H9 (cell line): ENCODE results near the gene TSC22D4. TPM values are rescaled to one million over a fixed set of nuclear protein-coding genes. Genes with fewer than 3 reads are reported as not detected.
A peak's percentile ranks its signal among the peaks of the same experiment; 100 is the strongest.

Experiments used
- DNase-seq: peaks from one replicate; pipeline ENCODE4 v3.0.0-alpha.2; 2017
- H2AFZ ChIP-seq: one replicate; pipeline ENCODE4 v1.6.1; 2013; ENCODE audit warnings: mild to moderate bottlenecking, low read length, control low read depth, moderate library complexity
- H2AK5ac ChIP-seq: 2 replicates; pipeline ENCODE4 v1.6.1; 2013; ENCODE audit warnings: low read length, control low read depth, mixed read lengths; ENCODE audit not compliant: insufficient read length
- H2BK120ac ChIP-seq: one replicate; pipeline ENCODE4 v1.6.1; 2013; ENCODE audit warnings: low read depth, mild to moderate bottlenecking, low read length, control low read depth, inconsistent platforms; ENCODE audit not compliant: poor library complexity, severe bottlenecking
- H2BK12ac ChIP-seq: 2 replicates; pipeline ENCODE4 v1.6.1; 2013; ENCODE audit warnings: low read length, control low read depth, mixed read lengths, low read depth; ENCODE audit not compliant: insufficient read length
- H2BK15ac ChIP-seq: 2 replicates; pipeline ENCODE4 v1.6.1; 2013; ENCODE audit warnings: low read depth, low read length, control low read depth
- H2BK20ac ChIP-seq: one replicate; pipeline ENCODE4 v1.6.1; 2013; ENCODE audit warnings: low read depth, mild to moderate bottlenecking, low read length, control low read depth, inconsistent platforms; ENCODE audit not compliant: poor library complexity, severe bottlenecking
- H2BK5ac ChIP-seq: 2 replicates; pipeline ENCODE4 v1.6.1; 2013; ENCODE audit warnings: low read length, control low read depth, mixed read lengths; ENCODE audit not compliant: insufficient read length
- H3K14ac ChIP-seq: 2 replicates; pipeline ENCODE4 v1.6.1; 2013; ENCODE audit warnings: low read length, control low read depth; ENCODE audit not compliant: insufficient read depth
- H3K18ac ChIP-seq: 2 replicates; pipeline ENCODE4 v1.6.1; 2013; ENCODE audit warnings: low read depth, mild to moderate bottlenecking, mixed read lengths, low read length, control low read depth; ENCODE audit not compliant: insufficient read length
- H3K23ac ChIP-seq: 2 replicates; pipeline ENCODE4 v1.6.1; 2013; ENCODE audit warnings: low read length, control low read depth, mixed read lengths, low read depth; ENCODE audit not compliant: insufficient read length
- H3K23me2 ChIP-seq: 2 replicates; pipeline ENCODE4 v1.6.1; 2013; ENCODE audit warnings: low read depth, mild to moderate bottlenecking, mixed read lengths, low read length, control low read depth; ENCODE audit not compliant: insufficient read length, poor library complexity, severe bottlenecking
- H3K27ac ChIP-seq: 2 replicates; pipeline ENCODE4 v1.5.1; 2013; ENCODE audit warnings: low read length, control low read depth, mixed read lengths, low read depth; ENCODE audit not compliant: insufficient read length
- H3K27me3 ChIP-seq: 2 replicates; pipeline ENCODE4 v1.6.1; 2013; ENCODE audit warnings: low read length, control low read depth, inconsistent platforms; ENCODE audit not compliant: insufficient read depth
- H3K4ac ChIP-seq: 2 replicates; pipeline ENCODE4 v1.6.1; 2013; ENCODE audit warnings: low read depth, mild to moderate bottlenecking, control low read depth, inconsistent platforms, low read length, moderate library complexity
- H3K4me1 ChIP-seq: 2 replicates; pipeline ENCODE4 v1.6.1; 2013; ENCODE audit warnings: low read length, control low read depth, inconsistent platforms; ENCODE audit not compliant: insufficient read depth
- H3K4me2 ChIP-seq: 2 replicates; pipeline ENCODE4 v1.6.1; 2013; ENCODE audit warnings: low read length, control low read depth, mixed read lengths; ENCODE audit not compliant: insufficient read length, insufficient read depth
- H3K56ac ChIP-seq: 2 replicates; pipeline ENCODE4 v1.6.1; 2013; ENCODE audit warnings: low read depth, mild to moderate bottlenecking, mixed read lengths, low read length, control low read depth; ENCODE audit not compliant: insufficient read length
- H3K79me1 ChIP-seq: 2 replicates; pipeline ENCODE4 v1.6.1; 2013; ENCODE audit warnings: low read depth, mild to moderate bottlenecking, moderate library complexity, low read length, control low read depth, inconsistent platforms; ENCODE audit not compliant: insufficient read depth, poor library complexity, severe bottlenecking
- H3K79me2 ChIP-seq: 2 replicates; pipeline ENCODE4 v1.6.1; 2013; ENCODE audit warnings: low read length, control low read depth, inconsistent platforms; ENCODE audit not compliant: insufficient read depth
- H3K9ac ChIP-seq: 2 replicates; pipeline ENCODE4 v1.6.1; 2013; ENCODE audit warnings: low read length, control low read depth, mixed read lengths; ENCODE audit not compliant: insufficient read length; ENCODE audit errors: extremely low read depth
- H3K9me3 ChIP-seq: one replicate; pipeline ENCODE4 v1.6.1; 2013; ENCODE audit warnings: low read depth, low read length, inconsistent platforms; ENCODE audit not compliant: control insufficient read depth
- H3T11ph ChIP-seq: one replicate; pipeline ENCODE4 v1.6.1; 2013; ENCODE audit warnings: mild to moderate bottlenecking, low read length, control low read depth, inconsistent platforms
- H4K20me1 ChIP-seq: one replicate; pipeline ENCODE4 v1.6.1; 2013; ENCODE audit not compliant: control insufficient read depth, insufficient read length, insufficient read depth
- H4K5ac ChIP-seq: 2 replicates; pipeline ENCODE4 v1.6.1; 2013; ENCODE audit warnings: low read depth, mild to moderate bottlenecking, mixed read lengths, low read length, control low read depth; ENCODE audit not compliant: insufficient read length
- H4K8ac ChIP-seq: replicated peaks from 2 replicates; pipeline ENCODE4 v1.6.1; 2013; ENCODE audit warnings: low read length, control low read depth, mixed read lengths, low read depth; ENCODE audit not compliant: insufficient read length
- H4K91ac ChIP-seq: 2 replicates; pipeline ENCODE4 v1.6.1; 2013; ENCODE audit warnings: low read depth, mild to moderate bottlenecking, moderate library complexity, mixed read lengths, low read length, control low read depth; ENCODE audit not compliant: insufficient read length
- H3K27ac Mint-ChIP-seq, 3 experiments: 2 replicates in 2 of 3; 3 replicates in 1 of 3; pipeline ENCODE4 v1.8.0; 2020 to 2021; ENCODE audit warnings: mixed read lengths in 3 of 3, mild to moderate bottlenecking in 1 of 3, moderate library complexity in 1 of 3
- H3K27me3 Mint-ChIP-seq: 2 replicates; pipeline ENCODE4 v1.8.0; 2021; ENCODE audit warnings: low read depth, mild to moderate bottlenecking, moderate library complexity, mixed read lengths
- H3K36me3 Mint-ChIP-seq, 3 experiments: 2 replicates in 2 of 3; 3 replicates in 1 of 3; pipeline ENCODE4 v1.8.0; 2020 to 2021; ENCODE audit warnings: low read depth in 3 of 3, mixed read lengths in 3 of 3; ENCODE audit not compliant: insufficient read depth in 1 of 3
- H3K4me1 Mint-ChIP-seq, 2 experiments: 2 replicates each; pipeline ENCODE4 v1.8.0; 2020; ENCODE audit warnings: mixed read lengths in 2 of 2
- H3K4me3 Mint-ChIP-seq, 2 experiments: 2 replicates in 1 of 2; 3 replicates in 1 of 2; pipeline ENCODE4 v1.8.0; 2020 to 2021; ENCODE audit warnings: mild to moderate bottlenecking in 2 of 2, mixed read lengths in 2 of 2, moderate library complexity in 1 of 2
- H3K9me3 Mint-ChIP-seq, 2 experiments: 2 replicates in 1 of 2; 3 replicates in 1 of 2; pipeline ENCODE4 v1.8.0; 2020; ENCODE audit warnings: mild to moderate bottlenecking in 2 of 2, mixed read lengths in 2 of 2, moderate library complexity in 1 of 2
- CTCF ChIP-seq: fragments of 200-600 bp; sonication (generic); conservative IDR thresholded peaks from 3 replicates; pipeline ENCODE4 v1.8.0; 2021; ENCODE audit warnings: antibody characterized with exemption, mild to moderate bottlenecking
- WGBS: extraction: QIAGEN DNeasy Blood & Tissue Kit; methylation state at CpG from one replicate; pipeline ENCODE4 v1.1.7; 2013; ENCODE audit warnings: missing lambda C conversion rate, low lambda C conversion rate, mixed read lengths; ENCODE audit not compliant: insufficient read length; ENCODE audit errors: extremely low coverage; 5-methylcytosine and 5-hydroxymethylcytosine counted together
- total RNA-seq: library from RNA; stranded (reverse); gene quantifications from 2 replicates; pipeline ENCODE4 v1.2.1, GENCODE V29; 2021

TSC22D4 gene
- total RNA-seq, 1 experiment from 2014 or later, result 17.5 TPM

DNA sequence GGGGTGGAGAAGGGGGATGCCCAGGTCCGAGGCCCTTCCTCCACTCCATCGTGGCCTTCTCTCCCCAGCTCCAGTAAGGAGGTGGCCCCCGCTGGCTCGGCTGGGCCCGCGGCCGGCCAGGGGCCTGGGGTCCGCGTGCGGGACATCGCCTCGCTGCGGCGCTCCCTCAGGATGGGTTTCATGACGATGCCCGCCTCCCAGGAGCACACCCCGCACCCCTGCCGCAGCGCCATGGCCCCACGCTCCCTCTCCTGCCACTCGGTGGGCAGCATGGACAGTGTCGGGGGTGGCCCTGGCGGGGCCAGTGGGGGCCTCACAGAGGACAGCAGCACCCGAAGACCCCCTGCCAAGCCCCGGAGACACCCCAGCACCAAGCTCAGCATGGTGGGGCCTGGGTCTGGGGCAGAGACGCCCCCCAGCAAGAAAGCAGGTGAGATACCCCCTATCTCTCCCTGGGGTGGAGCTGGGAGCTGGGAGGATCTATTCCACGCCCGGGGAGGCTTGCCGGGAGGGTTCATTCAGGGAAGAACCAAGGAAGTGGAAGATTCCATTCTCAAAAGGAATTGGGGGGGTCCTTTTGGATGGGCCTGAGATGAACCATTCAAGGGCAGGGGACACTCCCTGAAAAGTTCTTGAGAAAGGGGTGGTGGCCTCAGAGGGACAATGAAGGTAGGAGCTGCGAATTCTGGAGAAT, 7.9 kb upstream of the TSC22D4 start:
- no peak overlapping the region for H3K56ac ChIP-seq
- H4K91ac ChIP-seq, result no peak overlapping the region
- no peak overlapping the region for H4K8ac ChIP-seq
- no peak overlapping the region for H3T11ph ChIP-seq
- H3K23me2 ChIP-seq, result peaks cover 5% of the 10 kb centered on the region
- H3K9me3 Mint-ChIP-seq, result peaks cover 0 to 2% of the 10 kb centered on the region in 2 experiments; a peak in 1 of 5 replicates
- H2AFZ ChIP-seq, result no peak overlapping the region
- H2AK5ac ChIP-seq, result no peak overlapping the region
- H3K9me3 ChIP-seq, result no peaks in the 10 kb centered on the region
- no peaks in the 10 kb centered on the region for H3K79me1 ChIP-seq
- no peak overlapping the region for H3K18ac ChIP-seq
- no peak overlapping the region for H3K9ac ChIP-seq
- no peak overlapping the region for H2BK5ac ChIP-seq
- peak; percentile 52 for DNase-seq
- H3K4me3 Mint-ChIP-seq, result no peak overlapping the region
- H3K27me3 Mint-ChIP-seq, result peaks cover 3% of the 10 kb centered on the region
- no peak overlapping the region for H3K27ac Mint-ChIP-seq
- no peak overlapping the region for H3K23ac ChIP-seq
- H3K14ac ChIP-seq, result no peak overlapping the region
- peaks cover 2% of the 10 kb centered on the region; the same call in 1 of the 2 replicates for H3K4me1 ChIP-seq
- no peak overlapping the region for H3K4me2 ChIP-seq
- H4K20me1 ChIP-seq, result no peaks in the 10 kb centered on the region
- H2BK20ac ChIP-seq, result no peak overlapping the region
- no peak for TF ChIP-seq CTCF
- peaks cover 0 to 8% (median 0%) of the 10 kb centered on the region in 3 experiments; a peak in 1 of 7 replicates for H3K36me3 Mint-ChIP-seq
- H3K27ac ChIP-seq, result no peak overlapping the region
- H2BK12ac ChIP-seq, result no peak overlapping the region
- no peaks in the 10 kb centered on the region for H3K79me2 ChIP-seq
- H4K5ac ChIP-seq, result no peak overlapping the region
- no peaks in the 10 kb centered on the region for H3K27me3 ChIP-seq
- H2BK120ac ChIP-seq, result no peak overlapping the region
- peaks cover 25 to 50% of the 10 kb centered on the region in 2 experiments for H3K4me1 Mint-ChIP-seq
- H3K4ac ChIP-seq, result no peak overlapping the region
- H2BK15ac ChIP-seq, result no peak overlapping the region
- WGBS, result no CpG with 5 or more reads among the region's 30 CpGs
